8988T (cell line): ENCODE results near the gene NLK.
"Not testable (repeated sequence)": the region's sequence is repeated elsewhere in the genome, so short reads cannot be mapped to it uniquely, and the experiment has no call there.

Source experiments
- DNase-seq: peaks from one replicate; pipeline ENCODE4 v3.0.0; 2011

Gene NLK

GRCh38 chr17:28169621-28170349, 127.3 kb downstream of the NLK start:
- DNase-seq: no peak

- no peak for DNase-seq
These were observed 128.3 kb downstream of the NLK start for GRCh38 chr17:28170771-28171170.

- DNase-seq: no peak
These were observed 130.6 kb downstream of the NLK start for GRCh38 chr17:28173031-28173561.

- no peak for DNase-seq
These were observed 131.3 kb downstream of the NLK start for GRCh38 chr17:28173801-28174200.

GRCh38 chr17:28174352-28175046, 132.0 kb downstream of the NLK start:
- no peak for DNase-seq

GRCh38 chr17:28177351-28177750, 134.9 kb downstream of the NLK start:
- no peak for DNase-seq

- no peak for DNase-seq
These were observed 136.3 kb downstream of the NLK start for GRCh38 chr17:28178800-28179199.

- DNase-seq: no peak
These were observed 138.0 kb downstream of the NLK start for GRCh38 chr17:28180449-28180848.

- DNase-seq: no peak
These were observed 139.1 kb downstream of the NLK start for GRCh38 chr17:28181568-28181967.

GRCh38 chr17:28182559-28182958, 140.1 kb downstream of the NLK start:
- DNase-seq: no peak

GRCh38 chr17:28185658-28186057, 143.2 kb downstream of the NLK start:
- no peak for DNase-seq

- not testable (repeated sequence) for DNase-seq
These were observed 144.0 kb downstream of the NLK start for GRCh38 chr17:28186472-28186871.

GRCh38 chr17:28187931-28188330, 145.5 kb downstream of the NLK start:
- DNase-seq: no peak

- DNase-seq: no peak
These were observed 146.4 kb downstream of the NLK start for GRCh38 chr17:28188841-28189263.

GRCh38 chr17:28189667-28190066, 147.2 kb downstream of the NLK start:
- DNase-seq: no peak

- no peak for DNase-seq
These were observed 148.5 kb downstream of the NLK start for GRCh38 chr17:28191018-28191417.

GRCh38 chr17:28193241-28193640, 150.8 kb downstream of the NLK start:
- DNase-seq: no peak

GRCh38 chr17:28194382-28194781, 151.9 kb downstream of the NLK start:
- no peak for DNase-seq

- no peak for DNase-seq
These were observed 154.2 kb downstream of the NLK start for GRCh38 chr17:28196636-28197035.

- no peak for DNase-seq
These were observed 156.6 kb downstream of the NLK start for GRCh38 chr17:28199115-28199514.

GRCh38 chr17:28199728-28200127, 157.3 kb downstream of the NLK start:
- no peak for DNase-seq

GRCh38 chr17:28201315-28201714, 158.8 kb downstream of the NLK start:
- no peak for DNase-seq

- no peak for DNase-seq
These were observed 161.8 kb downstream of the NLK start for GRCh38 chr17:28204244-28204643.

- no peak for DNase-seq
These were observed 162.3 kb downstream of the NLK start for GRCh38 chr17:28204751-28205150.
